HG02870 (cell line): ENCODE data around the gene TNS3.
"Not testable (repeated sequence)": the region's sequence is repeated elsewhere in the genome, so short reads cannot be mapped to it uniquely, and the experiment has no call there.

ENCODE experiments used
- ATAC-seq: cut with Tn5 transposase; IDR thresholded peaks from one replicate; pipeline ENCODE4 v1.9.1; 2021; ENCODE audit warnings: mild to moderate bottlenecking, moderate library complexity; ENCODE audit not compliant: unreplicated experiment

The TNS3 gene

DNA sequence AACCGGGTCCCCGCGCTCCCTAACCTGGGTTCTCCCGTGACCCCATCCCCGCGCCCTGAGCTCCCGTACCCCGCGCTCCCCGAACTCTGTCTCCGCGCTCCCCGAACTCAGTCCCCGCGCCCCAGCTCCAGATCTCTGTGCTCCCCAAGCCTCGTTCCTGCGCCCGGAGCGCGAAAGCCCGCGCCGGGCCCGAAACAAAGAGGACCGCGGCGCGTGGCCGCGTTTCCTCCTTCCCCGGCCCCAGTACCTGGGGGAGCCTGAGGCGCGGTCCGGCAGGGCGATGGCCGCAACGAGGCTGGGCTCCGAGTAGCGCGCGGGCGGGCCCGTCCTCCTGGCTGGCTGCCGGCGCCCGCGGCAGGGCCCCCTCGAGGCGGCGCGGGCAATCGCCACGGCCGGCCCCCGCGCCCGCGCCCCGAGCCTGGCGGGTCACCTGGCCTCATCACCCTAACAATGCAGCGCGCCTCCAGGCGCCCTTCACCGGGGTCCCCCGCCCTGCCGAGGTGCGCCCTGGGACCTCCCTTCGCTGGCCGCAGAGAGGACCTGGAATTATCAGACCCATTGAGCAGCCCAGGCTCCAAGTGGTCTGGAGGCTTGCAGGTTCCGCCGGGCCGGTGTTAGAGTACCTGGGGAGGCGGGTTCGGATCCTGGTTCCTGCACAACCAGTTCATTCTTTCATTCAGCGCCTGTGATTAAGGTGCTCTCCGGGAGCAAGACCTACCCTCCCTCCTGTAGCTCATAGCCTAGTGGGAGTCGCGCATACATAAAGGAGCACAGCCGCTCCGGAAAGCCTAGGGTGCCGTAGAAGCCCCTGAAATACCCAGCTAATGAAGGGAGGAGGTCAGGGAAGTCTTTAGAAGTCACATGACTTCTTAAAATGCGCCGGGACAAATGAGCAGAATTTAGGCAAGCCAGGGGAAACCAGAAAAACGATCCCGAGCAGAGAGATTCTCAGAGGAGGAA lies at the start of gene TNS3:
TNS3 (minus strand) TSS at position 308 of the 960 bp plus-strand sequence. CDS start 142,475 bp downstream, outside the sequence.
- no peak for ATAC-seq

DNA sequence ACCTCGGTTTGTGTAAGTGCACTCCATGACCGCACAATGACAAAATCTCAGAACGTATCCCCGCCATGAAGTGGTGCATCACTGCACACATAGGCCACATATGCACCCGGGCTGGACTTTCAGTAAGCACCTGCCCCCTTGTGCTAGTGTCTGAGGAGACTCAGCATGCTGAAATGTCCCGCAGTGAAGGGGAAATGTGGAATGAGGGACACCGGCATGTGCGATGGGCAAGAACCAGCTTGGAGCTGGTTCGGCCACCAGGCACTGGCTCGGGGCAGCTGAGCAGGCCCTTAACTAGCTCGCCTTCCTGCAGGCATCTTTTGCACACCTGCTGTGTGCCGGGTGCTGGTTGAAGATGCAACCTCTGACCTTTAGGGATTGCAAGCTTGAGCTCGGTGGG lies 49.8 kb upstream of the TNS3 start:
- no peak for ATAC-seq

DNA sequence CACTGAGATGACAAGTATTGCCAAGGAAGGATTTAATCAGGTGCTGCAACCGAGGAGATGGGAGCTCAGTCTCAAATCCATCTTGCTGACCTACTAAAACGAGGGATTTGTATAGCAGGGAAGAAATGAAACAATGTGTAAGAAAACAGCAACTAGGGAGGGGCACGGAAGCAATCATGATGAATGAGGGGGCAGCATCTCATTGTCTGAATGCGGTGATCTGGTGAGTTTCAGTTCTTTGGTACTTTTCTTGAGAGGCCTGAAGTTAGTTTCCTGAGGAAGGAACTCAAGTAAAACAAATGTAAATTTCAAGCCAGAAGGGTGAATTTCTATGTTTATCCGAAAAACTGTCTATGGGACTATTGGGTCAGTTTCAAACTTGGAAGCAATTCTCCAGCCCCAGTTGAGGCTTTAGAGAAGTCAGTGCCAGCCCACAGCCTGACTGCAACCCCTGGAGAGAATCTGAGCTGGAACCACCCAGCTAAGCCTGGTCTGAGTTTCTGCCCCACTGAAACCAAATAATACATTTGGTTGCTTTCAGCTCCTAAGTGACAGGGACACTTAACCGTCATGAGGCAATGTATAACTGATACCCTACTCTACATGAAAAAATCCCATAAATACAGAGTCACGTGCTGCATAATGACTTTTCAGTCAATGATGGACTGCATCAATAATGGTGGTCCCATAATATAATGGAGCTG lies 45.8 kb upstream of the TNS3 start:
- ATAC-seq: peak; percentile 61

DNA sequence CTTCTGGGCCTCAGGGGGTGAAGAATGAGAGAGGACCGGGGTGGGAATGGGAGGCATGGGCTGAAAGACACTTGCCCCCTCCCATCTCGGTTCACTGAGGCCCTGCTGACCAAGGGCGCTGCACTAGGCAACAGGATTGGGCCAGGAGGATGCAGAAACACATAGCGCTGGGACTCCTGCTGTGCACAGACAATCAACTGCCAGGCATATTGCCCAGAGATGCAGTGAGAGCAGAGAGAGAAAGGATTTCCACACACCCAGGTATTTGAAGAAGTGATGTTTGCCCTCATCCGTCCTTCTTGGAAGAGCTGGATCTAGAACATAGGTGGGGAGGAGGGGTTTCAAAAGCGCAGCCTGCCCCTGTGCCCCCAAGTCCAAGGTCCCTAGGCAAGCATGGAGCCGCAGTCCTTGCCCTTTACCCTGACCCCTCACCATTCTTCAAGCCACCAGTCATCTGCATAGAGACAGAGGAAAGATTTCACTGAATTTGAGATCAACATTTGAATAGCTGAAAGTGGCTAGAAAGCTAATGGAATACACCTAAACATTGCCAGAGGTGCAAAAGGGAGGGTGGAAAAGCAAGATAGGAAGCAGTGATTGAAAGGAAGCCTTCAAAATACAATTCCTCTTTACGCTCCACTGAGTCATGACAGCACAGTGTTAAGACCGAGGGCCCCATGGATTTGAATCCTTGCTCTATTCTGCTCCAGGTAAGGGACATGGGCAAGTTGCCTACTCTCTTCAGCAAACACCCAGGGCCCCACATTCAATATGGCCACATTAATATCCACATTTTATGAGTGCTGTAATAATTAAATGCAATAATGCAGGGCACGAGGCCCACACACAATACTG lies 44.2 kb upstream of the TNS3 start:
- no peak for ATAC-seq

DNA sequence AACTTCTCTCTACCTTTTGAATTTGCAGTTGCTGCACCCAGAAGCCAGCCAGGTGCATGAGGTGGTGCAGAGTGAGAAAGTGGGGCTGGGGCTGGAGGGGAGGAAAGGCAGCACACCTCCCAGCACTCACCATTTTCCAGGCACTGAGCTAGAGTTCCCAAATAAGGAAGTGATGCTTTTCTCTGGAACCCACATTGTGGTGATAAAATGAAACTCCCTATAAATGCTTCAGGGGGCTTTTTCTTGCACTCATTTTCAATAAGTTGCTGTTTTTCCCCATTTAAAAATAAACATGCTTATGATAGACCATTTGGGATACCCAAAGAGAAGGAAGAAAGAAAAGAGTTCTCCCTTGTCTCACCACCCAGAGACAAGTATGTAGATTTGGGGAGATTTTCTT lies 42.8 kb upstream of the TNS3 start:
- no peak for ATAC-seq

DNA sequence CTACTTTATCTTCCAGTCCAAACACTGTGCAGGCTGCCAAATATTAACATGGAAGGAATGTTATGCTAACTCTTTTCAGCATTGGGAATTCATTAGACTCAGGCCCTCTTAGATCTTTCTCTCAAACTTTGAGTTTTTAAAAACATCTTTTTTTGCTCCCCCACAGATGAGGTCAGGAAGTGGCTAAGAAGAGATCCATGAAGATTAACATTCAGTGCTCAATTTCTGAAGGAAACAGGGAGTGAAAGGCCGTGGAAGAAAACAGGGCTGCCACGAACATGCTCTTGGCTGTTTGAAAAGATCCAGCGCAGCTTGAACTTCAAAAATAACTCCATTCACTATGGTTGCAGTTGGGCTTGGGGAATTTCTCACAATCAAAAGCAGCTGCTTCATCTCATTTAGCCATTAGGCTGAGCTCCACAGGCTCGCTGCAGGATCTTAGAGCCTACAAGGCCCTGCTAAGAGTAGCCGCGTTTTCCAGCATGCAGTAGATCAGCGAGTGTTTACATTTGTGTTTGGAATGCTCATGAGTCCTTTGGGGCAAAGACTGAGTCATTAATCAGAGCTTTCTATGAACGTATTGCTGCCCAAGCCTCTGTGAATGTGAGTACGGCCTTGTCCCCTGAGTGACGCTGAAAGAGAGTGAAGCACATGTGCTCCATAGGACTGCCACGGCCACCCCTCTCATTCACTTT lies 41.2 kb upstream of the TNS3 start:
- no peak for ATAC-seq

DNA sequence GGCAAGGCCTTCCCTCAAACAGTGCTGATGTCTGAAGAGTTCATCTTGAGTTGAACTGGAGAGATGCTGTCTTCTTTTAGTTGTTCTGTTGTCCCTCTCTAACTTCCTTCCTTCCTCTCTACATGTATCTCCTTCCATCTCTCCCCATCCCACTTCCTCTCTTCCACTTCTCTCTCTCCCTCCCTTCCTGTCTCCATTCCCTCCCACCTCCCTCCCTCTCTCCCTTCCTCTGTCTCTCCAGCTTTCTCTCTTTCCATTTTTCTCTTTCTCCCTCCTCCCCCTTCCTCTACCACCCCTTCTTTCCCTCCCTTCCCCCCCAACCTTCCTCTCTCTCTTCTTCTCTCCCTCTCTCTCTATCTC lies 40.7 kb upstream of the TNS3 start:
- ATAC-seq: no peak

DNA sequence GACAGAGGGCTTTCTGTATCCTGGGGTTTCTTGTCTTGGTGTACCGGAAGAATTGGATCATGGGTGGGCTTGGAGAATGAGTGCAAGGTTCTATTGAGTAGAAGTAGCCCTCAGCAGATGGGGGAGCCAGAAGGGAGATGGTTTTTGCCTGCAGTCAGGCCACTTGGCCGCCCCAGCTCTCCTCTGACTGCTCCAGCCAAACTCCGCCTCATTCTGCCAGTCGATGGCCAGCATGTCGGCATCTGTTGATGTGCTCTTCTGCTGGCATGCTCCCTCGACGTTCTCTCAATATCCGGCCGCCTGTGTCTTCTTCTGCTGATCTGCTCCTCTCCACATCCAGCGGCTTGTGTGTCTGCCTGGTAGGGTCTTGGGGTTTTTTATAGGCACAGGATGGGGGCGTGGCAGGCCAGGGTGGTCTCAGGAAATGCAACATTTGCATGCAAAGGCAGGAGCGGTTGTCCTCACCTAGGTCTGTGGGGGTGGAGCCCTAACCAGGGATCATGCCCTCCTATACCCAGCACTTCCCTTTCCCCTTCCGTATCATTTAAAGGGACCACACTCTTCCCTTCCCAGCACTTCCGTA lies 40.2 kb upstream of the TNS3 start:
- no peak for ATAC-seq

DNA sequence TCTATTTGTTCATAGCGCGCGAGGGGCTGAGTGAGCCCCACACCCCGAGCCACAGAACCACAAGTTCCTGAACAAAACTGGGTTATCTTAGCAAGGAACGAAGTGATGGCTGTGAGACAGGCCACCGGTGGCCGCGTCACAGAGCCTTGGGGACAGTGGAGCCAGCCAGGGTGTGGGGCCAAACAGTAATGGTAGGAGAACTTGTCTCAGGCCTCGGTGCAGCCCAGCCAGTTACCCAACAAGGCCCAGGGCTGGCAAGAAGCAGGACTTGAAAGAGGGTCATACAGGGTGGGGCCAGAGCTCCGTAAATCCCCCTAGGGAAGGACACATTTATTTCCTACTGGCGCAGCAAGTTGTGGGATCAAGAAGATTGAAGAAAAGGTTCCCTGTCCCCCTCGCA lies 39.4 kb upstream of the TNS3 start:
- no peak for ATAC-seq

DNA sequence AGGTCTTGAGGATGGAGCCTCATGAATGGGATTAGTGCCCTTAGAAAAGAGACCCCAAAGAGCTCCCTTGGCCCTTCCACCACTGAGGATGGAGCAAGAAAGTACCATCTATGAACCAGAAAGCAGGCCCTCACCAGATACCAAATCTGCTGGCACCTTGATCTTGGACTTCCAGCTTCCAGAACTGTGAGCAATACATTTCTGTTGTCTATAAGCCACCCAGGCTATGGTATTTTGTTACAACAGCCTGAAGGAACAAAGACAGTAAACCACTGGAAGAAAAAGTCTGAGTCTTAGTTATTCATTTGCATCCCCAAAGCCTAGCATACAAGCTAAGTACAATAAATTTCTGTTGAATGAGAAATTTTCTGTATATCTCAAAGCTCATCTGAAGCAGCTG lies 37.9 kb upstream of the TNS3 start:
- ATAC-seq: no peak

DNA sequence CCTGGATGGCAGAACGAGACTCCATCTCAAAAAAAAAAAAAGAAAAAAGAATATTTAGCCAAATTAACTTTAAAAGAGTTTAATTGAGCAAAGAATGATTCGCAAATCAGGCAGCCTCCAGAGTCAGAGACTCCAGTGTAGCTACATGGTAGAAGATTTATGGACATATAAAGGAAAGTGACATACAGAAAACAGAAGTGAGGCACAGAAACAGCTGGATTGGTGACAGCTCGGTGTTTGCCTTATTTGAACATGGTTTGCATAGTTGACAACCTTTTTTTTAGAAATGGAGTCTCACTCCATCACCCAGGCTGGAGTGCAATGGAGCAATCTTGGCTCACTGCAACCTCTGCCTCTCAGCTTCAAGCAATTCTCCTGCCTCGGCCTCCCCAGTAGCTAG lies 35.2 kb upstream of the TNS3 start:
- ATAC-seq: no peak

DNA sequence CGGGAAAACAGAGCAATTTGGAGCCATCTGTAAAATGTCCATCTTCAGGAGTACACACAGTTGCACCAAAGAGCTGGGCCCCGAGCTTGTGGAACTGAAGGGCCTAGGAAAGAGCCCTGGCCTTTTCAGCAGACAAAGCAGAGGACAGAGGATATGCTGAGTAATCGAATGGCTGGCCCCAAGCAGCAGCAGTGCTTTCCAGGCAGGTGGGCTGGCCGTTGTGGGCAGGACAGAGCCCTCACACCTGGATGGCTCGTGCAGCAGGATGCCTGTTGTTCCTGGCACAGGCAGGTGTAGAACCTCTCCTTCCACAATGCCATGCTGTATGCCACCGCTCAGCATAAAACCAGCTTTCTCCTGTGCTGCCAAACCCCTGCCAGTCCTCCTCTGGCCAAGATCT lies 32.5 kb upstream of the TNS3 start:
- no peak for ATAC-seq

DNA sequence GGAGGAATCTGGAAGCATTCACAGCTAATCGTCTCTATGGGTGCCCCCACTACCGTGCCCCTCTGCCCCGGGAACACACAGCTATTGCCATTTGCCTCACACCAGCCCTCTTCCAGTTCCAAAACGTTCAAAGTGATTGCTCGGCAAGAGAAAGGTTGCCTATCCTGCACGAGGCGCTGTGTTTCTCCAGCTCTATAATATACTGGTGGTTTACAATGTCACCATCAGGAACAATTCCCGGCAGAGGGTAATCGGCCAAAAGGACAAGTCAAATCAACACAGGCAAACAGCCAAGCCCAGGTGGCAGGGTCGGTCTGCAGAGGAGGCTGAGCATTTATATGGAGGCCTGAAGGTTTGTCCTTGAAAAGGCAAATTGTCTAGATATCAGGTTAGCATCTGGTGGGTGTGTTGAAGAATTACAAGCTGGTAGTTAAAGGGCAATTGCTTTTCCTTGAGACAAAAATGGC lies 29.2 kb upstream of the TNS3 start:
- no peak for ATAC-seq

DNA sequence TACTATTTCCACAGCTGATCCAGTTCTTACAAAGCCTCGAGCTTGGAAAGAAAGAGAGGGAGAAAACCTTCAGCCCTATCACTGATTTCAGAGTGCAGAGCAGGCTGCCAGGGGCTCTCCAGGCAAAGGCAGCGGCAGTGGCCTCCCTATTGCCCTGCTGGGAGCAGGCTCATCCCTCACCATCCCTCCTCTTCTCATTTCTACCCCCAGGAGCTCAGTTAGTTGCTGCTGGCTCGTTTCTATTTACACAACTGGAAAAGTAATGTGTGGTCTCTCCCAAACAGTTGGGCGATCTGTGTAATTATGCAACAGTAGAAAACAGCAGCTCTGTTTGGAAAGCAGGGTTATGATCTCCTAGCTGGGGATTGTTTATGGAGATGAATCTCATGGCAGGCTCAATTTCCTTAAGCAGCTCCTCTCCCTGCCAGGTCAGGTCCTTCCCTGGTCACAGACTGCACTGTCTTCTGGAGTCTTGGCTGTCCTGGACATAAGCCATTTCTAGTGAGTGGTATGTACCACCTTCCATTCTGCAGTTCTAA lies 28.7 kb upstream of the TNS3 start:
- ATAC-seq: no peak

DNA sequence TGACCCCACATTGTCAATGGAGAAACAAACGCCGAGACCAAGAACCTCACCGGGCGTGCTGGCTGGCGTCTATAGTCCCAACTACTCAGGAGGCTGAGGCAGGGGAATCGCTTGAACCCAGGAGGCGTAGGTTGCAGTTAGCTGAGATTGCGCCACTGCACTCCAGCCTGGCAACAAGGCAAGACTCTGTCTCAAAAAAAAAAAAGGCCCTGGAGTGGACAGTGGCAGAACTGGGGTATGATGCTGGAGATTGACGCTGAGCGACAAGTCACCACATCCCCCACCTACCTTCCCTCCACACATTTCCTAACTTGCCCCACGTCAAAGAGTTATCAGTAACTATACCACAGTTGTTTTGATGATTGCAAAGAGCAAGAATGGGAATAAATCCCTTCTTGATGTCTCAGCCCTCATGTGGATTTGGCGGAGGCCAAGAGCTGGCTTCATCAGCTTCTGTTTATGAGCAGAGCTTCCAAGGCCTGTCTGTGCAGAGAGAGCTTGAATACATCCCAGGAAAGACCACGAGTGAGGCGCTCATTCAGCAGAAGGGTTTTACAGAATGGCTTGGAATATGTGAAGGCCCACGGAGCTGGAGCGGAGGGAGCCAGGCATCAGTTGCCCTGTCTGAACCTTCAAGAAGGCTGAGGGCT lies 28.0 kb upstream of the TNS3 start:
- no peak for ATAC-seq

DNA sequence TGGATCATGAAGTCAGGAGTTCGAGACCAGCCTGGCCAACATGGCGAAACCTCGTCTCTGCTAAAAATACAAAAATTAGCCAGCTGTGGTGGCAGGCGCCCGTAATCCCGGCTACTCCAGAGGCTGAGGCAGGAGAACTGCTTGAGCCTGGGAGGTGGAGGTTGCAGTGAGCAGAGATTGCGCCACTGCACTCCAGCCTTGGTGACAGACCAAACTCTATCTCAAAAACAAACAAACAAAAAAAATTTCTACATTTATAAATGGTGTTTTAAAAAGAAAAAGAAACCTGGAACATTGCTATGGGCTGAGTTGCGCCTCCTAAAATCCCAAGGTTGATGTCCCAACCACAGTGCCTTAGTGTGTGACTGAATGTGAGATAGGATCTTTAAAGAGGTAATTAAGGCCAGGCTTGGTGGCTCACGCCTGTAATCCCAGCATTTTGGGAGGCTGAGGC lies 24.7 kb upstream of the TNS3 start:
- not testable (repeated sequence) for ATAC-seq

DNA sequence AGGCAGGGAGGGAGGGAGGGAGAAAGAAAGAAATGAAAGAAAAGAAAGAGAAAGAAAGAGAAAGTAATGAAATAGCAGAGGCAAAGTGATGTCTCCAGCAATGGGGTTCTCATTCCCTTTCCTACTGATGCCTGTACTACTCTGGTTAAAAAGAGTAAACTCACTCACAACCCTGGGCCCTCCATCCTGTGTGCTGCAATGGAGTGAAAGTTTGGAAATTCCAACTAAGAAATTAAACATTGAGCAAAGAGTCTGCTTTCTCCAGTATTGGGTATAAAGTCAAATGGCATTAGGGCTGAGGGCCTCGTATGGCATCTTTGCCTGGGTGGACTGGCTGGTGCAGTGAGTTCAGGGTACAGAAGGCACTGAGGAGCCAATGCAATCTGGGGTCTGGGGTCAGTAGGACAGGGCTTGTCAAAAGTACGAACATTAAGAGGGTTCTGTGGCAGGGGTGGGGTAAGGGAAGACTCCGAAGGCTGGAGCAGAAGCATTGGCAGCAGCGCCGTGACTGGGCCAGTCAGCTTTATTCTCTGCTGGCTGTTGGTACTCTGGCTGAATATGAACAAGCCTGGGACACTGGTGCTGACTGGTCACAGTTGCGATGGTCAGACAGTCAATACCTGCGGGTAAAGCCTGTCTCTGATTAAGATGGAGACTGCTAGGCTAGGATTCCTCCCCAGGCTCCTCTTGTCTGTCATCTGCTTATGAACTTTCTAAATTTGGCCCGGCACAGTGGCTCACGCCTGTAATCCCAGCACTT lies 24.1 kb upstream of the TNS3 start:
- no peak for ATAC-seq

DNA sequence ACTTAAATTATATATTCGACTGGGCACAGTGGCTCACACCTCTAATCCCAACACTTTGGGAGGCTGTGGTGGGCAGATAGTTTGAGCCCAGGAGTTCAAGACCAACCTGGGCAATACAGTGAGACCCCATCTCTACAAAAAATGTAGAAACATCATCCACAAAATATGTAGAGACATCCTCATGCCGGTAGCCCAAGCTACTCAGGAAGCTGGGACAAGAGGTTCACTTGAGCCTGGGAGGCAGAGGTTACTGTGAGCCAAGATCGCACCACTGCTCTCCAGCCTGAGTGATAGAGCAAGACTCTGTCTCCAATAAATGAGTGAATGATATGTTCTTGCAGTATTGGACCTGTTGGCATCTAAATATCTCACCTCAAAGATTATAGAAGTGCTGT lies 22.6 kb upstream of the TNS3 start:
- no peak for ATAC-seq
